ENCODE data around the gene CCDC40. TPM values are rescaled to one million over a fixed set of nuclear protein-coding genes. Genes with fewer than 3 reads are reported as not detected.

Gene CCDC40
- total and polyA plus RNA-seq, 9 of the 15 experiments (the other 6 are each of a cell fraction or from before 2014, with no cell fraction given) = 0.07 to 0.33 TPM; not detected in 7

DNA sequence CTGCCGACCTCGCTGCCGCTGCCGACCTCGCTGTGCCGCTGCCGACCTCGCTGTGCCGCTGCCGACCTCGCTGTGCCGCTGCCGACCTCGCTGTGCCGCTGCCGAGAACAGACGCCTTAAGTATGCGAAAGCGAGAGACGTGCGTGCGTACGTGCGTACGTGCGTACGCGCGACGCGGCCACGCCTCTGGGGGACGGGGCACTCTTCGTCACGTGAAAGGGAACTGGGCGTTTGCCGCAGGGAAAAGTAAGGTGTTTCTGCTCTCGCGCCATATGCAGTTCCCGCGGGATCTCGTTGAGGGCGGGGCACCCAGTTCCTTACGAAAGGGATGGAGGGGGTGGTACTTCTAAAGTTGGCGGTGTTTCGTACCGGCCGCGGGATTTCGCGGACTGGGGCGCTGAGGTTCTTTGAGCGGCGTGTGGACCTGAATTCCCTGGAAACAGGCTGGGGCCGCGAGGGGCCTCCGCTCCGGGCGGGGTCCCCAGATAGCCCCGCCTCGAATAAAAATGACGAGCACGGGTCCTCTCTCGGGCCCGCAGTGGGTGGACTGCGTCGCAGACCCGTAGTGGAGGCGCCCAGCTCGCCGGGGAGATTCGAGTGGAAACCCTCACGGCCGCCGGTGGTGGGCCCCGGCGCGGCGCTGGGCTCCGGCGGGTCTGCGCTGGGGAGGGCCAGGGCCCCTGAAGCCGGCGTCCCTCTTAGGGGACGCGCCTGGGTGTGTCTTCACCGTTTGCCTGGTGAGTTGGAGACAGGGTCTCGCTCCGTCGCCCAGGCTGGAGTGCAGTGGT lies 110.8 kb downstream of the CCDC40 start, which contains the start of gene EIF4A3 (continued):
- TF ChIP-seq, protein P1, sequence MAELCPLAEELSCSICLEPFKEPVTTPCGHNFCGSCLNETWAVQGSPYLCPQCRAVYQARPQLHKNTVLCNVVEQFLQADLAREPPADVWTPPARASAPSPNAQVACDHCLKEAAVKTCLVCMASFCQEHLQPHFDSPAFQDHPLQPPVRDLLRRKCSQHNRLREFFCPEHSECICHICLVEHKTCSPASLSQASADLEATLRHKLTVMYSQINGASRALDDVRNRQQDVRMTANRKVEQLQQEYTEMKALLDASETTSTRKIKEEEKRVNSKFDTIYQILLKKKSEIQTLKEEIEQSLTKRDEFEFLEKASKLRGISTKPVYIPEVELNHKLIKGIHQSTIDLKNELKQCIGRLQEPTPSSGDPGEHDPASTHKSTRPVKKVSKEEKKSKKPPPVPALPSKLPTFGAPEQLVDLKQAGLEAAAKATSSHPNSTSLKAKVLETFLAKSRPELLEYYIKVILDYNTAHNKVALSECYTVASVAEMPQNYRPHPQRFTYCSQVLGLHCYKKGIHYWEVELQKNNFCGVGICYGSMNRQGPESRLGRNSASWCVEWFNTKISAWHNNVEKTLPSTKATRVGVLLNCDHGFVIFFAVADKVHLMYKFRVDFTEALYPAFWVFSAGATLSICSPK (IDR thresholded peaks at IDR 0.05; ENCODE audit: borderline replicate concordance) = no peak
- TF ChIP-seq ZFPM2 (CRISPR knock-in tag; IDR thresholded peaks at IDR 0.05) (no peak), ZFP36 (IDR thresholded peaks at IDR 0.05; ENCODE audit: low read depth, low read length, partially characterized antibody) (peak; percentile 82), NFIX (CRISPR knock-in tag; IDR thresholded peaks at IDR 0.05; ENCODE audit: low read depth) (no peak), ZNF324 (CRISPR knock-in tag; IDR thresholded peaks at IDR 0.05) (no peak), ZNF174 (CRISPR knock-in tag; IDR thresholded peaks at IDR 0.05) (no peak), NCOR1 (IDR thresholded peaks at IDR 0.05) (no peak), ZNF311 (CRISPR knock-in tag; IDR thresholded peaks at IDR 0.05) (no peak), HCFC1 (IDR thresholded peaks at IDR 0.05; ENCODE audit: low read depth, low read length) (peak; percentile 52; the same call in 1 of the 2 replicates), DDX20 (tag; IDR thresholded peaks at IDR 0.05; ENCODE audit: low read depth) (no peak), HDAC3 (IDR thresholded peaks at IDR 0.05; ENCODE audit: borderline replicate concordance, partially characterized antibody) (no peak), SOX6 (IDR thresholded peaks at IDR 0.05) (no peak; the same call in 1 of the 2 replicates), GTF2F1 (IDR thresholded peaks at IDR 0.05; ENCODE audit: low read depth, low read length) (no peak), SRF (CRISPR knock-in tag; IDR thresholded peaks at IDR 0.05) (0 out of 4 replicates have a peak, but pooled peaks of 1 of the 2 experiments have one; percentile 11), GATAD2B (IDR thresholded peaks at IDR 0.05; ENCODE audit: borderline replicate concordance) (no peak), MBD2 (IDR thresholded peaks at IDR 0.05; ENCODE audit: borderline replicate concordance, low read depth) (peak; percentile 22; the same call in 1 of the 2 replicates), ZNF134 (CRISPR knock-in tag; conservative IDR thresholded peaks at IDR 0.05) (no peak), POLR3G (IDR thresholded peaks at IDR 0.05; ENCODE audit: extremely low read depth, insufficient read length, insufficient replicate concordance) (no peak)
- TF ChIP-seq, protein P2, sequence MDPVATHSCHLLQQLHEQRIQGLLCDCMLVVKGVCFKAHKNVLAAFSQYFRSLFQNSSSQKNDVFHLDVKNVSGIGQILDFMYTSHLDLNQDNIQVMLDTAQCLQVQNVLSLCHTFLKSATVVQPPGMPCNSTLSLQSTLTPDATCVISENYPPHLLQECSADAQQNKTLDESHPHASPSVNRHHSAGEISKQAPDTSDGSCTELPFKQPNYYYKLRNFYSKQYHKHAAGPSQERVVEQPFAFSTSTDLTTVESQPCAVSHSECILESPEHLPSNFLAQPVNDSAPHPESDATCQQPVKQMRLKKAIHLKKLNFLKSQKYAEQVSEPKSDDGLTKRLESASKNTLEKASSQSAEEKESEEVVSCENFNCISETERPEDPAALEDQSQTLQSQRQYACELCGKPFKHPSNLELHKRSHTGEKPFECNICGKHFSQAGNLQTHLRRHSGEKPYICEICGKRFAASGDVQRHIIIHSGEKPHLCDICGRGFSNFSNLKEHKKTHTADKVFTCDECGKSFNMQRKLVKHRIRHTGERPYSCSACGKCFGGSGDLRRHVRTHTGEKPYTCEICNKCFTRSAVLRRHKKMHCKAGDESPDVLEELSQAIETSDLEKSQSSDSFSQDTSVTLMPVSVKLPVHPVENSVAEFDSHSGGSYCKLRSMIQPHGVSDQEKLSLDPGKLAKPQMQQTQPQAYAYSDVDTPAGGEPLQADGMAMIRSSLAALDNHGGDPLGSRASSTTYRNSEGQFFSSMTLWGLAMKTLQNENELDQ (CRISPR knock-in tag; IDR thresholded peaks at IDR 0.05; ENCODE audit: borderline replicate concordance) = no peak
- TF ChIP-seq, protein P3, sequence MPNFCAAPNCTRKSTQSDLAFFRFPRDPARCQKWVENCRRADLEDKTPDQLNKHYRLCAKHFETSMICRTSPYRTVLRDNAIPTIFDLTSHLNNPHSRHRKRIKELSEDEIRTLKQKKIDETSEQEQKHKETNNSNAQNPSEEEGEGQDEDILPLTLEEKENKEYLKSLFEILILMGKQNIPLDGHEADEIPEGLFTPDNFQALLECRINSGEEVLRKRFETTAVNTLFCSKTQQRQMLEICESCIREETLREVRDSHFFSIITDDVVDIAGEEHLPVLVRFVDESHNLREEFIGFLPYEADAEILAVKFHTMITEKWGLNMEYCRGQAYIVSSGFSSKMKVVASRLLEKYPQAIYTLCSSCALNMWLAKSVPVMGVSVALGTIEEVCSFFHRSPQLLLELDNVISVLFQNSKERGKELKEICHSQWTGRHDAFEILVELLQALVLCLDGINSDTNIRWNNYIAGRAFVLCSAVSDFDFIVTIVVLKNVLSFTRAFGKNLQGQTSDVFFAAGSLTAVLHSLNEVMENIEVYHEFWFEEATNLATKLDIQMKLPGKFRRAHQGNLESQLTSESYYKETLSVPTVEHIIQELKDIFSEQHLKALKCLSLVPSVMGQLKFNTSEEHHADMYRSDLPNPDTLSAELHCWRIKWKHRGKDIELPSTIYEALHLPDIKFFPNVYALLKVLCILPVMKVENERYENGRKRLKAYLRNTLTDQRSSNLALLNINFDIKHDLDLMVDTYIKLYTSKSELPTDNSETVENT (CRISPR knock-in tag; IDR thresholded peaks at IDR 0.05) = no peak
- TF ChIP-seq, protein P4, sequence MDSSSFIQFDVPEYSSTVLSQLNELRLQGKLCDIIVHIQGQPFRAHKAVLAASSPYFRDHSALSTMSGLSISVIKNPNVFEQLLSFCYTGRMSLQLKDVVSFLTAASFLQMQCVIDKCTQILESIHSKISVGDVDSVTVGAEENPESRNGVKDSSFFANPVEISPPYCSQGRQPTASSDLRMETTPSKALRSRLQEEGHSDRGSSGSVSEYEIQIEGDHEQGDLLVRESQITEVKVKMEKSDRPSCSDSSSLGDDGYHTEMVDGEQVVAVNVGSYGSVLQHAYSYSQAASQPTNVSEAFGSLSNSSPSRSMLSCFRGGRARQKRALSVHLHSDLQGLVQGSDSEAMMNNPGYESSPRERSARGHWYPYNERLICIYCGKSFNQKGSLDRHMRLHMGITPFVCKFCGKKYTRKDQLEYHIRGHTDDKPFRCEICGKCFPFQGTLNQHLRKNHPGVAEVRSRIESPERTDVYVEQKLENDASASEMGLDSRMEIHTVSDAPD (CRISPR knock-in tag; IDR thresholded peaks at IDR 0.05) = no peak

Measured in K562 (cell line).